Esophagus mucosa (tissue), 1 donor: ENCODE data around the gene C1orf185. TPM values are rescaled to one million over a fixed set of nuclear protein-coding genes. Genes with fewer than 3 reads are reported as not detected.
"Not testable (repeated sequence)": the region's sequence is repeated elsewhere in the genome, so short reads cannot be mapped to it uniquely, and the experiment has no call there.

Experiments
- ATAC-seq: fragments of 200-7000 bp; cut with Tn5 transposase; one replicate; pipeline ENCODE4 v1.9.1; 2020
- total RNA-seq: library from RNA; stranded (reverse); gene quantifications from one replicate; pipeline ENCODE4 v1.2.4, GENCODE V29; 2023
- donor health status: DM: yes; HTN: yes; CAD: no.

The C1orf185 gene
- total RNA-seq, 1 donor from 2014 or later = not detected

GRCh38 chr1:51137696-51138095 is 35.7 kb downstream of the C1orf185 start:
- ATAC-seq = not testable (repeated sequence)

- ATAC-seq = no peak
These were observed 37.4 kb downstream of the C1orf185 start for GRCh38 chr1:51139474-51139873.

GRCh38 chr1:51147394-51147793 is 45.4 kb downstream of the C1orf185 start:
- no peak for ATAC-seq

GRCh38 chr1:51154776-51155175 is 52.7 kb downstream of the C1orf185 start:
- no peak for ATAC-seq

GRCh38 chr1:51156752-51157151 is 54.7 kb downstream of the C1orf185 start:
- ATAC-seq = no peak

DNA sequence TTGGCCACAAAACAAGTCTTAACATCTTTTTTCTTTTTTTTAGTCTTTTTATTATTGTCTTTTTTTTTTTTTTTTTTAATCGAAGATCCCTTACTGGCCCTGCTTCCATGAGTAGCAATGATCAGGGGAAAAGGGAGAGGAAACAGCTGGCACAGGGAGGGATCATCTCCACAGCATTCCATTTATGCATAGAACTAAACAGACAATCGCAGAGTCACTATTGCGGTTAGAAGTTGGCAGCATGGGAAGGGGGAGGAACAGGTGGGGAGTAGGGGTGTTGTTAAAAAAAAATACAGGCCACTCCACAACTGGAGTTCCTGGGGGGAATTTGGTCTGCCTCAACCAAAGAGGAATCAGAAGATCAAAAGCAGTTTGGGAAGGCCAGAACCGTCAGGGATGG is 55.4 kb downstream of the C1orf185 start:
- ATAC-seq = no peak

DNA sequence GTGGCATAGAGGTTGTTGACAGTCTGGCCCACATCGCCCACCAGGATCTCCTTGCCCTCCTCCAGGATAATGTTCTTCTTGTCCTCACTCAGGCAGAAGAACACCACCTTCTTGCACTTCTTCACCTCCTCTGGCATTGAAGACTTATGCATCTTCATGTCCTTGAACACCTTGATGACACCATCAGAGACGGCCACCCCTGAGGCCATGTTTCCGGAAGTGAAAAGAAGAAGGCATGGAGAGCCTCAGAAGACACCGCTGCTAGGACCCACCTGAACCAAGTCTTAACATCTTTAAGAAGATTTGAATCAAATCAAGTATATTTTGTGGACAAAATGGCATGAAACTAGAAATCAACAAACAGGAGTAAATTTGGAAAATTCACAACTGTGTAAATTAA is 56.2 kb downstream of the C1orf185 start:
- no peak for ATAC-seq

DNA sequence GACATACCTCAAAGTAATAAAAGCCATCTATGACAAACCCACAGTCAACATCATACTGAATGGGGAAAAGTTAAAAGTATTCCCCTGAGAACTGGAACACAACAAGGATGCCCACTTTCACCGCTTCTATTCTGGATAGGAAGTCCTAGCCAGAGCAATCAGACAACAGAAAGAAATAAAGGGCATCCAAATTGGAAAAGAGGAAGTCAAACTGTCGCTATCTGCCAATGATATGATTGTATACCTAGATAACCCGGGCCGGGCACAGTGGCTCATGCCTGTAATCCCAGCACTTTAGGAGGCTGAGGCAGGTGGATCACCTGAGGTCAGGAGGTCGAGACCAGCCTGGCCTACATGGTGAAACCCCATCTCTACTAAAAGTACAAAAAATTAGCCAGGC is 60.5 kb downstream of the C1orf185 start:
- ATAC-seq = not testable (repeated sequence)

- ATAC-seq = no peak
These were observed 63.5 kb downstream of the C1orf185 start for GRCh38 chr1:51165540-51165939.

DNA sequence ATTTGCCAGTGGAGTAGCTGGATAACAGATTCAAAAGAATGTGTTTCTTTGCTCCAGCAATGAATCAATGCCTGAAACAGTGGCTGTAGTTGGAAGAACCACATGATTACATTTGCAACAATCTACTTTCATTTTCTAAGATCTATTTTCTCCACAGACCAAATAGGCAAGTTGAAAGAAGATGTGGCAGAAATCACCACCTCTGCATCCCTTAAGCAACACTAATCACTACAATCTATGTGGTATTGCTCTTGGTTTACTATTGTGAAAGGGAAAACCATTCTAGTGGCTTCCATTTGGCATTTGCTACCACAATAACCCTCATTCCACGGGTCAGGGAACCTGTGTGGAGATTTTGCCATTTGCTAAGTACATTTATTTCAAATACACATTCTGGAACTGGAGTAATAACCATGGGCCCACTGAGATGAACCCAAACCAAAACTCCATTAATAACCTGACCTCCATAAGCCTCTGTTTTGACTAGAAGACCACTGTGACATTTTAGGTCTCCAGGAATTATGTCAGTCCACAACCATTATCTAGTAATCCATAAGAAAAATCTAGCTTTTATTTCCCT is 66.3 kb downstream of the C1orf185 start:
- no peak for ATAC-seq

DNA sequence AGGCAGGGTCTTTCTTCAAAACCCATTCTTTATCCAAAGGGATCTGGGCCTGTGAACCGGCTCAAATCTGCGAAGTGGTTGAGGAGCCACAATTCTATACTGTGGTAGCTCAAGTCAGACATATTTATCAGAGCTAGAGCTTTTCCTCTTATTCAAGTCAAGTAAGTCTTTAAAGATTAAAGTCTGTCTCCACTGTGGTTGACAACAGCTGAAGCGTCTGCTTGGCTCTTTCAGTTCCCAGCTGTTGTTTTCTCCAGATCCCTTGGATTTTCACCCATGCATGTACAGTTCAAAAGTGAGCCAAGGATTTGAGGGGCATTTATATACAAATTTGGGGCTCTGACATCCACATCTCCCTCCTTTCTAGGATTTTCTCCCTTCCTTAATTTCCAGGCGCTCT is 66.9 kb downstream of the C1orf185 start:
- no peak for ATAC-seq

DNA sequence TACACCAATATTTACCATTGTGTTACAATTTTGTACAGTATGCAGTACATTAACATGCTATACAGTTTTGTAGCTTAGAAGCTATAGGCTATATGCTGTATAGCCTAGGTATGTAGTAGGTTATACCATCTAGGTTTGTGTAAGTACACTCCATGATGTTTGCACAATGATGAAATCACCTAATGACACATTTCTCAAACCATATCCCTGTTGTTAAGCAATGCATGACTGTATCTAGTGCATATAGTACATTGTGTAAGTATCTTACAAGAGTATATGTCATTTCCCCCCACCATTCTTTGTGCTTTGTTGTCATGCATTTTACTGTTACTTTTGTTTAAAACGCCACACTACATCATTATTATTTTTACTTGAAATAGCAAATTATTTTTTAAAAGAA is 68.3 kb downstream of the C1orf185 start:
- ATAC-seq = peak; percentile 92

DNA sequence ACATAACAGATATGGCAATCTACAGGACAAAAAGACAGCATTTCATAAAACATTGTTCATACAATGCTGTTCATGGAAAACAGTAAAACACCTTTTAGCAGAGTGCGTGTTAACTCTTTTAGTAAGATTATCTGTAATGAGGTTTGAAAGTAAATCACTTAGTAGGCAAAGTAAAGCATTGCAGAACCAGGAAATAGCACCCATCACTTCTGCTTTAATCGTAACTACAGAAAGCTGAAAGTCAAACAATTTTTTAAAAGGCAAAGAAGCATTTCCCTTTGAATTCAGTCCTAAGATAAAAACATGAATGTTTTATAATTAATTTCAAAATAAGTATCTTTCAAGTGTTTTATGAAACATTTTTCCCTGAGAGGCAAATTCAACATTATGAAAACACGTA is 70.8 kb downstream of the C1orf185 start:
- ATAC-seq = no peak

DNA sequence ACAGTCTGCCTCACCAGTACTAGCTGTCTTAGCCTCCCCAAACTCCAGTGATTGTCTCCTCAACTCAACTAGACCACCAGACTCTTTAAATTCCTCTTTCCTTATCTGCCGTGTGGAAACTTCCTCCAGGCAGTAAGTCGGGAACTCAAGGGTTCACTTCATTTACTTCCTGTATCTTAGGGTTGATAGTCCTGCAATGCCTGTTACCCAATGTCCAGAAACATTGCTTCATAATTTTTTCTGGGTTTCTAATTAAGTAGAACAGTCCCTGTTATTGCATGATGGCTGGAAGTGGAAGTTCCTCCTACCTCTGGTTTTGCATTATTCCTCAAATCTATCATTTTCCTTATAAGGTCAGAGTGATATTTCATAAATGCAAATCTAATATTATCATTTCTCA is 73.2 kb downstream of the C1orf185 start:
- ATAC-seq = no peak

GRCh38 chr1:51177988-51178387 is 76.0 kb downstream of the C1orf185 start:
- ATAC-seq = not testable (repeated sequence)

GRCh38 chr1:51188230-51188629 is 86.2 kb downstream of the C1orf185 start:
- ATAC-seq = no peak

GRCh38 chr1:51189421-51190073 is 87.5 kb downstream of the C1orf185 start:
- peak; percentile 59 for ATAC-seq

DNA sequence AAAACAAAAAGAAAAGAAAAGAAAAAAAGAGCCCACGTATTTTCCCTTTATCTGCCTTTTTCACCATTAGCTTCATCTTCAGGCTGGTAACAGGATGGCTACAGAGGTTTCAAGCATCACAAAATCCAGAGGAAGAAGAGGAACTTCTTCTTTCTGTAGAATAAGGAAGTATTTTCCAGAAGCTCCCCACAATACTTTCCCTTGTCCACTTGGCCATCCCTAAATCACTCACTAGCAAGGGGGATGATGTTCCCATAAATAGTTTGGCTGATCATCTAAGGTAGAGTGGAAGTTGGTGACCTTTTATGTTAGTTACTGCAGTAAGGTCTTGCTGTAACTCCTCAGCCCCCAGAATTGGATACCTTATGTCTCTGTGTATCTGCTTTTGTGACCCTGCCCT is 88.9 kb downstream of the C1orf185 start:
- ATAC-seq = no peak

GRCh38 chr1:51192213-51192843 is 90.3 kb downstream of the C1orf185 start:
- peak; percentile 65 for ATAC-seq

GRCh38 chr1:51193564-51193963 is 91.5 kb downstream of the C1orf185 start:
- ATAC-seq = no peak
